Epithelial cell of esophagus (primary cell): Measurements from ENCODE around the gene LBP.

ENCODE experiments used
- DNase-seq: peaks from one replicate; pipeline ENCODE4 v3.0.0; 2010; ENCODE audit warnings: low read depth
- H3K4me3 ChIP-seq: 2 replicates; pipeline ENCODE4 v1.5.1; 2011; ENCODE audit warnings: mild to moderate bottlenecking, low read length, control low read depth
- CTCF ChIP-seq: IDR thresholded peaks from 2 replicates; pipeline ENCODE4 v1.5.1; 2011; ENCODE audit warnings: low read depth, mild to moderate bottlenecking, low read length, control low read depth, inconsistent platforms; ENCODE audit not compliant: insufficient read depth; ENCODE audit errors: missing control alignments

LBP gene

GRCh38 chr20:38344107-38344701, 2.1 kb upstream of the LBP start:
- no peak for DNase-seq
- H3K4me3 ChIP-seq: no peak overlapping the region
- no peak for TF ChIP-seq CTCF

- H3K4me3 ChIP-seq: no peak overlapping the region
- TF ChIP-seq CTCF: no peak
- DNase-seq: no peak
Observed at GRCh38 chr20:38345643-38346042, 639 bp upstream of the LBP start.

- no peak for DNase-seq
- no peak overlapping the region for H3K4me3 ChIP-seq
- TF ChIP-seq CTCF: no peak
Observed at GRCh38 chr20:38346741-38347140, 459 bp downstream of the LBP start.

- H3K4me3 ChIP-seq: no peak overlapping the region
- TF ChIP-seq CTCF: no peak
- DNase-seq: no peak
Observed at GRCh38 chr20:38349856-38350255, 3.6 kb downstream of the LBP start.

- no peak for TF ChIP-seq CTCF
- no peak for DNase-seq
- no peak overlapping the region for H3K4me3 ChIP-seq
Observed at GRCh38 chr20:38350879-38351775, 4.8 kb downstream of the LBP start.

- no peak overlapping the region for H3K4me3 ChIP-seq
- no peak for TF ChIP-seq CTCF
- DNase-seq: no peak
Observed at GRCh38 chr20:38353316-38353715, 7.0 kb downstream of the LBP start.
